Spleen (tissue), 7 donors: ENCODE results near the gene VWA3B.

Experiments
- POLR2A ChIP-seq, 3 donors: fragments of 450-650 bp; IDR thresholded peaks; one replicate each; pipeline ENCODE4 v1.5.1; 2017; ENCODE audit warnings: antibody characterized with exemption in 3 of 3, mild to moderate bottlenecking in 1 of 3
- TF ChIP-seq, protein P1 (sequence below), 11 experiments: fragments of 200-600 bp in 7 of 11; fragments of 450-650 bp in 4 of 11; sonication (generic) in 4 of 11; IDR thresholded peaks in 8 of 11; conservative IDR thresholded peaks in 3 of 11; 1 replicate in 7 of 11; 2 replicates in 4 of 11; pipeline versions ENCODE4 v1.4.0 to v1.8.0; 2016 to 2021; ENCODE audit warnings: antibody characterized with exemption in 11 of 11, inconsistent platforms in 4 of 11, mild to moderate bottlenecking in 1 of 11
- donor health status: DM: no; HTN: no; CAD: no; lungs with moderate emphysema.
- donor health status: DM: no; HTN: no; CAD: no.
- donor health status: DM: no; HTN: no; CAD: no.

DNA sequence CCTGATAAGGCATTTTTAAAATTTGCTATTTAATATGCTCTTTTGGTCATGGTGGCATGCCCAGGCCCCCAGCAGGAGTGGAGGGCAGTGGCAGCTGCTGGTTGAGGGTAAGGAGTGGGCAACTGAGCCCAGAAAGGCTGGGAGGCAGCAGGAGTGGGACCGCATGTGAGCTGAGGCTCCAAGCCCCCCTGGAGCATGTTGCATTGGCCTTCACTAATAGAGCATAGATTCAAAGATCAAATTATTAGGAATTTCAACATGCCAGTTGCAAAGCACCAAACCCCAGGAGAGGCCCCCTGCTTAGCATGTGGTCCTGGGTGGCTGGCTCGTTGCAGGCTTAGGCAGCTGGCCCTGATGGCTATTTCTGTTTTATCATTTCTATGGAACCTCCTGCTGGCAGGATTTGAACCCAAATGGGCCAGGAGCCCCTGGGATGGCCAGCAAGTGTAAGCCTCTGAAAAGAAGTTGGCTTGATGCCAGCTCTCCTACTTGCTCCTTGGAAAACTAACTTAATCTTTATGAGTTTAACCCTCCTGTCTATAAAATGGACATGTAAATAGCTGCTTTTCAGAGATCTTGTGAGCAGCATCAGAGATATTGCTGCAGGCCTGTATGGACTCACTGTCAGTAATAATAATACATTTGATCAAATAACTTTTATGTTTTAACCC lies 49.2 kb upstream of the VWA3B start:
- TF ChIP-seq POLR2A (IDR thresholded peaks at IDR 0.05), result no peak
- TF ChIP-seq, protein P1, sequence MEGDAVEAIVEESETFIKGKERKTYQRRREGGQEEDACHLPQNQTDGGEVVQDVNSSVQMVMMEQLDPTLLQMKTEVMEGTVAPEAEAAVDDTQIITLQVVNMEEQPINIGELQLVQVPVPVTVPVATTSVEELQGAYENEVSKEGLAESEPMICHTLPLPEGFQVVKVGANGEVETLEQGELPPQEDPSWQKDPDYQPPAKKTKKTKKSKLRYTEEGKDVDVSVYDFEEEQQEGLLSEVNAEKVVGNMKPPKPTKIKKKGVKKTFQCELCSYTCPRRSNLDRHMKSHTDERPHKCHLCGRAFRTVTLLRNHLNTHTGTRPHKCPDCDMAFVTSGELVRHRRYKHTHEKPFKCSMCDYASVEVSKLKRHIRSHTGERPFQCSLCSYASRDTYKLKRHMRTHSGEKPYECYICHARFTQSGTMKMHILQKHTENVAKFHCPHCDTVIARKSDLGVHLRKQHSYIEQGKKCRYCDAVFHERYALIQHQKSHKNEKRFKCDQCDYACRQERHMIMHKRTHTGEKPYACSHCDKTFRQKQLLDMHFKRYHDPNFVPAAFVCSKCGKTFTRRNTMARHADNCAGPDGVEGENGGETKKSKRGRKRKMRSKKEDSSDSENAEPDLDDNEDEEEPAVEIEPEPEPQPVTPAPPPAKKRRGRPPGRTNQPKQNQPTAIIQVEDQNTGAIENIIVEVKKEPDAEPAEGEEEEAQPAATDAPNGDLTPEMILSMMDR (IDR thresholded peaks at IDR 0.05 in 8 of 11, conservative IDR thresholded peaks at IDR 0.05 in 3 of 11), result no peak
